Neural cell (in vitro differentiated cells): ENCODE results near the gene MAPK10. TPM values are rescaled to one million over a fixed set of nuclear protein-coding genes. Genes with fewer than 3 reads are reported as not detected.

Experiments used
- H2AFZ ChIP-seq: fragments of 200-600, 300-800 bp; sonication (generic), shearing (Covaris generic); 2 replicates; pipeline ENCODE4 v1.6.0; 2014; ENCODE audit warnings: low read depth, mild to moderate bottlenecking, antibody characterized with exemption, low read length, moderate library complexity
- H3F3A ChIP-seq: fragments of 200-600 bp; shearing (Covaris generic); 2 replicates; pipeline ENCODE4 v1.6.1; 2016; ENCODE audit warnings: mild to moderate bottlenecking, moderate library complexity, mixed read lengths, antibody characterized with exemption, low read length; ENCODE audit not compliant: insufficient read depth, poor library complexity, severe bottlenecking
- H3K27ac ChIP-seq: fragments of 200-600, 300-800 bp; sonication (generic), shearing (Covaris generic); 2 replicates; pipeline ENCODE4 v1.5.1; 2014; ENCODE audit warnings: mild to moderate bottlenecking, low read length, moderate library complexity
- H3K27me3 ChIP-seq: fragments of 300-800, 200-600 bp; sonication (generic), shearing (Covaris generic); 2 replicates; pipeline ENCODE4 v1.6.0; 2014; ENCODE audit warnings: mild to moderate bottlenecking, low read depth, low read length, moderate library complexity; ENCODE audit not compliant: insufficient read depth
- H3K36me3 ChIP-seq: fragments of 300-800, 200-600 bp; sonication (generic), shearing (Covaris generic); 2 replicates; pipeline ENCODE4 v1.5.1; 2014; ENCODE audit warnings: mild to moderate bottlenecking, antibody characterized with exemption, low read length, moderate library complexity; ENCODE audit not compliant: insufficient read depth
- H3K4me2 ChIP-seq: fragments of 300-800, 200-600 bp; sonication (generic), shearing (Covaris generic); 2 replicates; pipeline ENCODE4 v1.6.0; 2014; ENCODE audit warnings: mild to moderate bottlenecking, low read length
- H3K4me3 ChIP-seq: fragments of 300-800, 200-600 bp; sonication (generic), shearing (Covaris generic); 2 replicates; pipeline ENCODE4 v1.5.1; 2014; ENCODE audit warnings: mild to moderate bottlenecking, low read length, moderate library complexity
- H3K79me2 ChIP-seq: fragments of 200-600 bp; shearing (Covaris generic); replicated peaks from 2 replicates; pipeline ENCODE4 v1.6.0; 2014; ENCODE audit warnings: mild to moderate bottlenecking, low read length, moderate library complexity; ENCODE audit not compliant: insufficient read depth
- H3K9ac ChIP-seq: fragments of 300-800, 200-600 bp; sonication (generic), shearing (Covaris generic); 2 replicates; pipeline ENCODE4 v1.6.1; 2016; ENCODE audit warnings: mild to moderate bottlenecking, low read length, mixed read lengths
- H3K9me2 ChIP-seq: fragments of 200-600 bp; shearing (Covaris generic); 2 replicates; pipeline ENCODE4 v1.6.1; 2016; ENCODE audit warnings: mild to moderate bottlenecking, low read length, mixed read lengths; ENCODE audit not compliant: insufficient read depth
- H3K9me3 ChIP-seq: fragments of 200-600, 300-800 bp; sonication (generic), shearing (Covaris generic); 2 replicates; pipeline ENCODE4 v1.6.1; 2016; ENCODE audit warnings: mild to moderate bottlenecking, mixed run types, low read length, moderate library complexity, mixed read lengths
- H4K20me1 ChIP-seq: fragments of 200-600 bp; shearing (Covaris generic); 2 replicates; pipeline ENCODE4 v1.6.1; 2016; ENCODE audit warnings: mild to moderate bottlenecking, mixed run types; ENCODE audit not compliant: insufficient read depth
- CTCF ChIP-seq: fragments of 450-650 bp; IDR thresholded peaks from 2 replicates; pipeline ENCODE4 v1.5.1; 2014; ENCODE audit warnings: antibody characterized with exemption, mild to moderate bottlenecking, moderate library complexity; ENCODE audit not compliant: poor library complexity, severe bottlenecking
- EP300 ChIP-seq: fragments of 450-650 bp; conservative IDR thresholded peaks from 2 replicates; pipeline ENCODE4 v1.6.1; 2014; ENCODE audit warnings: antibody characterized with exemption, mild to moderate bottlenecking, moderate library complexity; ENCODE audit not compliant: poor library complexity, severe bottlenecking
- EZH2 ChIP-seq: fragments of 200-600, 300-800 bp; shearing (Covaris generic), sonication (generic); IDR thresholded peaks from 2 replicates; pipeline ENCODE4 v1.6.1; 2014; ENCODE audit warnings: antibody characterized with exemption, low read length, borderline replicate concordance, mild to moderate bottlenecking; ENCODE audit not compliant: insufficient read depth, poor library complexity, severe bottlenecking
- MXI1 ChIP-seq: fragments of 450-650 bp; conservative IDR thresholded peaks from 2 replicates; pipeline ENCODE4 v1.6.1; 2014; ENCODE audit warnings: antibody characterized with exemption, mild to moderate bottlenecking; ENCODE audit not compliant: poor library complexity, severe bottlenecking
- POLR2AphosphoS5 ChIP-seq: IDR thresholded peaks from 2 replicates; pipeline ENCODE4 v1.6.1; 2012
- RAD21 ChIP-seq: fragments of 450-650 bp; conservative IDR thresholded peaks from 2 replicates; pipeline ENCODE4 v1.6.1; 2014; ENCODE audit warnings: antibody characterized with exemption, mild to moderate bottlenecking, moderate library complexity
- REST ChIP-seq: IDR thresholded peaks from 2 replicates; pipeline ENCODE4 v1.6.1; 2012; ENCODE audit warnings: borderline replicate concordance
- SMC3 ChIP-seq: fragments of 450-650 bp; conservative IDR thresholded peaks from 2 replicates; pipeline ENCODE4 v1.6.1; 2014; ENCODE audit warnings: antibody characterized with exemption, mild to moderate bottlenecking, moderate library complexity; ENCODE audit not compliant: poor library complexity
- TAF1 ChIP-seq: IDR thresholded peaks from 2 replicates; pipeline ENCODE4 v1.6.1; 2012; ENCODE audit warnings: low read depth
- polyA plus RNA-seq: library from polyadenylated mRNA; depleted of rRNA; stranded (reverse); fragments of >200 nt; gene quantifications from 2 replicates; pipeline ENCODE4 v1.2.3, GENCODE V29; 2014

MAPK10 gene
- polyA plus RNA-seq, 1 donor from 2014 or later = 91.9 TPM

- Histone ChIP-seq H3K79me2 (no peaks in the 10 kb centered on the region), H3K9me3 (no peaks in the 10 kb centered on the region), H3F3A (no peaks in the 10 kb centered on the region), H3K9ac (no peak overlapping the region), H3K4me2 (no peak overlapping the region), H4K20me1 (no peaks in the 10 kb centered on the region), H3K27me3 (no peaks in the 10 kb centered on the region), H3K36me3 (no peaks in the 10 kb centered on the region), H3K4me3 (no peak overlapping the region), H2AFZ (no peak overlapping the region), H3K9me2 (no peaks in the 10 kb centered on the region), H3K27ac (no peak overlapping the region)
- TF ChIP-seq MXI1 = no peak
- TF ChIP-seq POLR2AphosphoS5 = no peak
- no peak for TF ChIP-seq CTCF
- TF ChIP-seq RAD21 = no peak
- no peak for TF ChIP-seq REST
- no peak for TF ChIP-seq EZH2
- no peak for TF ChIP-seq SMC3
- no peak for TF ChIP-seq EP300
- no peak for TF ChIP-seq TAF1
Measured at GRCh38 chr4:86141161-86141560, 218.7 kb downstream of the MAPK10 start.

GRCh38 chr4:86132468-86132867 is 227.4 kb downstream of the MAPK10 start:
- Histone ChIP-seq H3K4me3 (no peak overlapping the region), H3K4me2 (no peak overlapping the region), H3F3A (no peaks in the 10 kb centered on the region), H3K27me3 (no peaks in the 10 kb centered on the region), H3K9me3 (no peaks in the 10 kb centered on the region), H2AFZ (no peak overlapping the region), H3K36me3 (no peaks in the 10 kb centered on the region), H3K79me2 (no peaks in the 10 kb centered on the region), H3K27ac (no peak overlapping the region), H3K9ac (no peak overlapping the region), H4K20me1 (no peaks in the 10 kb centered on the region), H3K9me2 (no peaks in the 10 kb centered on the region)
- TF ChIP-seq MXI1 = no peak
- no peak for TF ChIP-seq EP300
- no peak for TF ChIP-seq EZH2
- TF ChIP-seq REST = no peak
- no peak for TF ChIP-seq RAD21
- TF ChIP-seq CTCF = no peak
